HL-60 (cell line): ENCODE measurements around the gene MAGI2.

Experiments used
- POLR2AphosphoS5 ChIP-seq: IDR thresholded peaks from 2 replicates; pipeline ENCODE4 v1.6.1; 2012; ENCODE audit warnings: low read depth
- SPI1 ChIP-seq: IDR thresholded peaks from 2 replicates; pipeline ENCODE4 v1.6.1; 2012; ENCODE audit warnings: low read depth, mild to moderate bottlenecking, borderline replicate concordance

DNA sequence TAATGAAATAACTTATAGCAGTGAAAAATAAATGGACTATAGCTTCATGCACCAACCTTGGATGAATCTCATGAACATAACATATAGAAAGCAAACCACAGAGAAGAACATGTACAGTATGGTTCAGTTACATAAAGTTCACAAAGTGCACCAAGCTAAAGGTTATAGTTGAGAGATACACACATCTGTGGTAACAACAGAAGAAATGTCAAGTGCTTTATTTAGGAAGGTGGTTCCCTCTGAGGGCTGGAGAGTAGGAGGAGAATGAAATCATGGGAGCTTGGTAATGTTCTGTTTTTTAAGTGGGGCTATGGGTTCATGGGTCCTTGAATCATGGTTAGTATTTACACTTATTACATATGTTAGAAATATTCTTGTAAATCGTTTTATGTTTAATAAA is 1331.6 kb downstream of the MAGI2 start:
- TF ChIP-seq POLR2AphosphoS5 (no peak), SPI1 (no peak)
